Progenitor cell of endocrine pancreas (in vitro differentiated cells): ENCODE measurements around the gene TMPRSS6. TPM values are rescaled to one million over a fixed set of nuclear protein-coding genes. Genes with fewer than 3 reads are reported as not detected.

Source experiments
- DNase-seq: peaks from one replicate; pipeline ENCODE4 v3.0.0; 2021; ENCODE audit warnings: low spot score; ENCODE audit not compliant: unreplicated experiment
- H3K27ac Mint-ChIP-seq: 2 replicates; pipeline ENCODE4 v1.8.0; 2021; ENCODE audit warnings: mild to moderate bottlenecking, moderate library complexity, mixed read lengths
- H3K27me3 Mint-ChIP-seq: 2 replicates; pipeline ENCODE4 v1.8.0; 2021; ENCODE audit warnings: mixed read lengths
- H3K36me3 Mint-ChIP-seq: 2 replicates; pipeline ENCODE4 v1.8.0; 2022; ENCODE audit warnings: mixed read lengths; ENCODE audit not compliant: insufficient read depth
- H3K4me1 Mint-ChIP-seq: 2 replicates; pipeline ENCODE4 v1.8.0; 2021; ENCODE audit warnings: low read depth, mixed read lengths
- H3K4me3 Mint-ChIP-seq: 2 replicates; pipeline ENCODE4 v1.8.0; 2021; ENCODE audit warnings: low read depth, mild to moderate bottlenecking, moderate library complexity, mixed read lengths
- H3K9me3 Mint-ChIP-seq: 2 replicates; pipeline ENCODE4 v1.8.0; 2021; ENCODE audit warnings: low read depth, mixed read lengths
- total RNA-seq: library from RNA; stranded (reverse); gene quantifications from 2 replicates; pipeline ENCODE4 v1.2.1, GENCODE V29; 2021
- TF ChIP-seq, protein P1 (sequence below): fragments of 200-600 bp; sonication (generic); IDR thresholded peaks from one replicate; pipeline ENCODE4 v1.5.0; 2021; ENCODE audit warnings: antibody characterized with exemption, mild to moderate bottlenecking; ENCODE audit not compliant: unreplicated experiment

Gene TMPRSS6
- total RNA-seq, 1 donor from 2014 or later = 12.6 TPM

DNA sequence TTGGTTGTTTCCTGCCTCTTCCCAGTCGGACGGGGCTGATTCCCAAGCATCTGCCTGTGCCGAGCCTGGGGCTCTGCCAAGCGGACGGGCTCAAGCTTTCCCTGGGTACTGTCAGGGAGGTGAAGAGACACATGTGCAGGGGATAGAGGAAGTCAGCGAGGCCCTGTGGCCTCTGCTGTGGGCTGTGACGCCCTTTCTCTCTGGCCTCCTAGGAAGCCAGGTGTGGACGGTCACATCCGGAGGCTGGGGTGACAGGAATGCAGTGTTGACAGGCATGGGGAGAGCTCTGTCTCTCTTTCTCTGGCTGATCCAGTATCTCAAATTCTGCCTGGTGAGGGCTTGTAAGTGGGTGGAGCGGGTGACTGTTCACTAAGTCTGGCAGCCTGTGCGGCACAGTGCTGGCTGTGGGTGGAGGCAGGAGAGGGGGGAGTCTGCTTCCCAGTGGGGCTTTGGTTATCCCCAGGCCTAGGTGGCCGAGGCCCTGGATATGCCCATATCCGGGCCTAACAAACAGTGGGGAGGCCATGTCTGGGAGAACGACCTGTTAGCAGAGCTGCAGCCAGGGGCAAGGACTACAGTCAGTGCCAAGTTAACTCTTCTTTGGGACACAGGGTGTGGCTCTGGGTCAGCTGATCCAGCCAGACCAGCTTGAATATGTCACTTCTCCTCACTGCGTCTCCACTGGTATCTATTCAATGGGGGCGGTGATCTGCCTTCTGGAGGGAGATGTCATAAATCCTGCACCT, 56.0 kb downstream of the TMPRSS6 start:
- Mint-ChIP-seq H3K9me3 (no peaks in the 10 kb centered on the region), H3K27ac (no peak overlapping the region), H3K4me3 (no peak overlapping the region), H3K27me3 (peaks cover 8% of the 10 kb centered on the region), H3K4me1 (peaks cover 6% of the 10 kb centered on the region), H3K36me3 (peaks cover 2% of the 10 kb centered on the region)
- TF ChIP-seq, protein P1, sequence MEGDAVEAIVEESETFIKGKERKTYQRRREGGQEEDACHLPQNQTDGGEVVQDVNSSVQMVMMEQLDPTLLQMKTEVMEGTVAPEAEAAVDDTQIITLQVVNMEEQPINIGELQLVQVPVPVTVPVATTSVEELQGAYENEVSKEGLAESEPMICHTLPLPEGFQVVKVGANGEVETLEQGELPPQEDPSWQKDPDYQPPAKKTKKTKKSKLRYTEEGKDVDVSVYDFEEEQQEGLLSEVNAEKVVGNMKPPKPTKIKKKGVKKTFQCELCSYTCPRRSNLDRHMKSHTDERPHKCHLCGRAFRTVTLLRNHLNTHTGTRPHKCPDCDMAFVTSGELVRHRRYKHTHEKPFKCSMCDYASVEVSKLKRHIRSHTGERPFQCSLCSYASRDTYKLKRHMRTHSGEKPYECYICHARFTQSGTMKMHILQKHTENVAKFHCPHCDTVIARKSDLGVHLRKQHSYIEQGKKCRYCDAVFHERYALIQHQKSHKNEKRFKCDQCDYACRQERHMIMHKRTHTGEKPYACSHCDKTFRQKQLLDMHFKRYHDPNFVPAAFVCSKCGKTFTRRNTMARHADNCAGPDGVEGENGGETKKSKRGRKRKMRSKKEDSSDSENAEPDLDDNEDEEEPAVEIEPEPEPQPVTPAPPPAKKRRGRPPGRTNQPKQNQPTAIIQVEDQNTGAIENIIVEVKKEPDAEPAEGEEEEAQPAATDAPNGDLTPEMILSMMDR = no peak
- no peak for DNase-seq

DNA sequence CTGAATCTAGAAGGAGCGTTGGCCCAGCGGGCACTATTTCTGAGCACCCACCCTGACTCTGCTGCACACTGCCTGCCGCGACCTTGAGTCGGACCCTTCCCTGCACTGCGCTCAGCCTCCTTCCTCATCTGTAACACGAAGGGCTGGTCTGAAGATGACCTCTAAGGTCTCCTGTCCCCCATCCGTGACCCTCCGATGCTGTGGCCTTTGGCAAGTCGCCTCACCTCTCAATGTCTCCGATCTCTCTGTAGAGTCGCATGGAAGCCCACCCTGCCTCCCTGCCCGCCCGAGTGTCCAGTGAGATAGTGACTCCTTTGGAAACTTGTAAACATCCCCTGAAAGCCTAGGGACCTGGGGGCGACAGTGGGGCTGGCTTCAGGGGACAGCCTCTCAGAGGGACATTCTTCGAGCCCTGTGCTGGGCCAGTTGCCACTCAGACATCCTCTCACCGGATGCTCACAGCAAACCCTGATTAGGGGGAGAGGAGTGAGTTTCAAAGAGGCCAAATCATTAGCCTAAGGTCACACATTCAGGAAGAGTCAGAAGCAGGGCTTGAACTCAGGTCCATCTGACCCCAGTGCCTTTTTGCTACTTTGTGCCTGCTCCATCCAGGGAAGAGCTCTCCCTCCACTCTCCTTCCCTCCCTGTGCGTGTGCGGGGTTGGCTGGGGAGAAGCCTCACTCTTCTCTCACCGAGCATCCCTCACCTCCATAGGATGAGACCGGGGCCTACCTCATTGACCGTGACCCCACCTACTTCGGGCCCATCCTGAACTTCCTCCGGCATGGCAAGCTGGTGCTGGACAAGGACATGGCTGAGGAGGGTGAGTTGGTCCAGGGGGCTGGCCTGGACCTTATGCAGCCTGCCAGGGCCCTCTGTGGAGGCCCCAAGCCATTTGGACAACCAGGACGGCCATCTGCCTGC, 56.9 kb downstream of the TMPRSS6 start:
- DNase-seq = no peak
- Mint-ChIP-seq H3K4me1 (peaks cover 6% of the 10 kb centered on the region), H3K4me3 (peak overlapping the region; percentile 70), H3K27ac (peak overlapping the region; percentile 55), H3K27me3 (peaks cover 8% of the 10 kb centered on the region), H3K36me3 (peaks cover 2% of the 10 kb centered on the region), H3K9me3 (no peaks in the 10 kb centered on the region)
- TF ChIP-seq, protein P1 = no peak

DNA sequence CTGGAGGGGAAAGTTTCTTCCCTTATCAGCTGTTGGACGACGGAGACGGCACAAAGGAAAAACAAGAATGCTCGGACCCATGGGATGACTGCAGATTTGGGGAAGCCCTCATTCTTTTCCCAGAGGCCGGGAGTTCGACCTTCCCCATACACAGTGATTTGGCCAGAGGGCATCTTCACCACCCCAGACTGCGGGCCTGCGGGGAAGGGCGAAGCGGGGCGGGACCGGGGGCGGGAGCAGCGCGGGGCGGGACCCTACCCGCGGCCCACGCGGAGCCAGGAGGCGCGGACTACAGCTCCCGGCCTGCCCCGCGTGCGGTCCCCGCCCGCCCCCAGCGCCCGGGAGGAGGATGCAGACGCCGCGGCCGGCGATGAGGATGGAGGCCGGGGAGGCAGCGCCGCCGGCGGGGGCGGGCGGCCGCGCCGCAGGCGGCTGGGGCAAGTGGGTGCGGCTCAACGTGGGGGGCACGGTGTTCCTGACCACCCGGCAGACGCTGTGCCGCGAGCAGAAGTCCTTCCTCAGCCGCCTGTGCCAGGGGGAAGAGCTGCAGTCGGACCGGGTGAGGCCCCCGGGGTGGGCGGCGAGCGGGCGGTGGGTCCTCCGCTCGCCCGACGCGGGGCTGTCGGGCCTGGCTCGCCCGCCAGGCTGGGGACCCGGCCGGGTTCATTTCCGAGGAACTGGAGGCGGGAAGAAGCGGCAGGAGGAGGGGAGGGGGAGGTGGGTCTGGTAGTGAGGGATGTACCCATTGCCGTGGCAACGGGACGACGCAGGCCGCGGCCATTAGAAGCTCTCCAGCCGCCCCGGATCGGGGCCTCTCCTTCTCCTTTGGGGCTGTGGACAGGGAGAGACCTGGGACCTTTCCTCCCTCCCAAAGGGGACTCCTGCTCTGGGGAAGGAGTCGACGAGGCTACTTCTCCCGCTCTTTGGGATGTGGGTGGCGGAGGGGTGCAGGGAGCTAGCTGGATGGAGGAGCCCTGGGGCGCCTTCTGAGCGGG, 57.8 kb downstream of the TMPRSS6 start, which contains the start of gene KCTD17:
KCTD17 (plus strand) TSS at position 352 of the 995 bp plus-strand sequence; CDS start at position 371, 19 bp downstream.
- Mint-ChIP-seq H3K4me1 (peaks cover 6% of the 10 kb centered on the region), H3K36me3 (peaks cover 2% of the 10 kb centered on the region), H3K4me3 (peak within 1 kb of the TSS; percentile 77), H3K27ac (peak within 1 kb of the TSS; percentile 55), H3K27me3 (peaks cover 8% of the 10 kb centered on the region), H3K9me3 (no peaks in the 10 kb centered on the region)
- TF ChIP-seq, protein P1 = no peak
- DNase-seq = peak; percentile 35

DNA sequence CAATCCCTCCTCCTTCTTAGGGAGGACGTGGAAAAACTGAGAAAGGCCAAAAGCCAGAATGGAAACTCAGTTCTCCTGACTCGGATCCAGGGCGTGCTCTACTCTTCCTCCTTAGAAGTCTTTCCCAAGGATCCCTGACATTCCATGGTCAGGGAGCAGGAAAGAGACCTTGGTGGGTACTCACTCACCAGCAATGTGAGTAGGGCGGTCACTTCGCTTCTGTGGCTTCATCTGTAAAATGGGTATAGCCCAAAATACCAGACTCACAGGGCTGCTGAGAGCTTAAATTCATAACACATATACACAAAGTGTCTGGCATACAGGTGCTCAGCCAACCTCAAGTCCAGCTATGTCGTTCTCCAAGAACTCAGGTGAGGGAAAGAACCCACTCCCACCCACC, 58.6 kb downstream of the TMPRSS6 start:
- TF ChIP-seq, protein P1 = no peak
- Mint-ChIP-seq H3K4me1 (peaks cover 6% of the 10 kb centered on the region), H3K36me3 (no peaks in the 10 kb centered on the region), H3K4me3 (peak overlapping the region; percentile 37), H3K27me3 (peaks cover 8% of the 10 kb centered on the region), H3K9me3 (no peaks in the 10 kb centered on the region), H3K27ac (no peak overlapping the region)
- DNase-seq = no peak
